AG10803 (cell line): Measurements from ENCODE around the gene IMP4.
A peak's percentile ranks its signal among the peaks of the same experiment; 100 is the strongest.

ENCODE experiments used
- DNase-seq: peaks from one replicate; pipeline ENCODE4 v3.0.0; 2010; ENCODE audit warnings: low read depth
- H3K4me3 ChIP-seq: 2 replicates; pipeline ENCODE4 v1.5.1; 2011; ENCODE audit warnings: mild to moderate bottlenecking, low read length, control low read depth
- CTCF ChIP-seq: conservative IDR thresholded peaks from 2 replicates; pipeline ENCODE4 v1.5.1; 2011; ENCODE audit warnings: mild to moderate bottlenecking, low read length, control low read depth, inconsistent platforms

Gene IMP4

GRCh38 chr2:130342533-130343275, at the start of gene IMP4:
Gene IMP4, plus strand, starts transcription at chr2:130342897. Its CDS starts 36 bp downstream, at chr2:130342933.
- peak within 1 kb of the TSS; percentile 94 for H3K4me3 ChIP-seq
- DNase-seq, result peak; percentile 99
- TF ChIP-seq CTCF, result peak; percentile 35

- no peak for TF ChIP-seq CTCF
- H3K4me3 ChIP-seq, result no peak overlapping the region
- DNase-seq, result no peak
Measured at GRCh38 chr2:130300258-130300969, 42.3 kb upstream of the IMP4 start.

GRCh38 chr2:130300970-130301348, 41.7 kb upstream of the IMP4 start:
- DNase-seq, result no peak
- TF ChIP-seq CTCF, result no peak
- no peak overlapping the region for H3K4me3 ChIP-seq

- H3K4me3 ChIP-seq, result no peak overlapping the region
- no peak for TF ChIP-seq CTCF
- DNase-seq, result no peak
Measured at GRCh38 chr2:130302164-130302886, 40.4 kb upstream of the IMP4 start.

- DNase-seq, result no peak
- no peak for TF ChIP-seq CTCF
- H3K4me3 ChIP-seq, result no peak overlapping the region
Measured at GRCh38 chr2:130303169-130303568, 39.5 kb upstream of the IMP4 start.

GRCh38 chr2:130304726-130305125, 38.0 kb upstream of the IMP4 start:
- no peak overlapping the region for H3K4me3 ChIP-seq
- DNase-seq, result no peak
- TF ChIP-seq CTCF, result no peak
